Suppressor macrophage treated with lipopolysaccharide for 4 hours (primary cell): Measurements from ENCODE around the gene HGFAC.
"Not testable (repeated sequence)": the region's sequence is repeated elsewhere in the genome, so short reads cannot be mapped to it uniquely, and the experiment has no call there.

Experiments used
- DNase-seq: peaks from one replicate; pipeline ENCODE4 v3.0.0-alpha.2; 2020

Gene HGFAC

GRCh38 chr4:3444351-3445110, 2.8 kb downstream of the HGFAC start:
- DNase-seq: no peak

GRCh38 chr4:3445111-3445820, 3.5 kb downstream of the HGFAC start:
- no peak for DNase-seq

- no peak for DNase-seq
Measured at GRCh38 chr4:3445829-3446545, 4.2 kb downstream of the HGFAC start.

- no peak for DNase-seq
Measured at GRCh38 chr4:3446631-3447320, 5.0 kb downstream of the HGFAC start.

GRCh38 chr4:3447431-3448395, 5.9 kb downstream of the HGFAC start:
- no peak for DNase-seq

GRCh38 chr4:3449047-3449573, 7.3 kb downstream of the HGFAC start:
- no peak for DNase-seq

GRCh38 chr4:3449574-3450534, 8.1 kb downstream of the HGFAC start:
- no peak for DNase-seq

GRCh38 chr4:3450643-3451042, 8.9 kb downstream of the HGFAC start:
- DNase-seq: no peak

- DNase-seq: no peak
Measured at GRCh38 chr4:3451956-3452355, 10.2 kb downstream of the HGFAC start.

- DNase-seq: no peak
Measured at GRCh38 chr4:3452376-3452775, 10.6 kb downstream of the HGFAC start.

- DNase-seq: not testable (repeated sequence)
Measured at GRCh38 chr4:3455596-3455995, 13.8 kb downstream of the HGFAC start.

- no peak for DNase-seq
Measured at GRCh38 chr4:3458371-3458770, 16.6 kb downstream of the HGFAC start.

GRCh38 chr4:3459156-3459555, 17.4 kb downstream of the HGFAC start:
- not testable (repeated sequence) for DNase-seq

GRCh38 chr4:3460926-3461325, 19.2 kb downstream of the HGFAC start:
- DNase-seq: no peak

GRCh38 chr4:3461515-3462291, 19.9 kb downstream of the HGFAC start:
- no peak for DNase-seq

GRCh38 chr4:3462321-3462789, 20.6 kb downstream of the HGFAC start:
- DNase-seq: no peak

- DNase-seq: peak; percentile 20
Measured at GRCh38 chr4:3462790-3463415, 21.1 kb downstream of the HGFAC start, which contains the start of gene DOK7. Gene DOK7 (plus strand): TSS chr4:3463306. CDS start chr4:3463376, 70 bp downstream.

GRCh38 chr4:3463556-3464348, 22.0 kb downstream of the HGFAC start:
- no peak for DNase-seq
